Skeletal muscle satellite cell (primary cell): ENCODE results near the gene FAM171A2.
"Not testable (repeated sequence)": the region's sequence is repeated elsewhere in the genome, so short reads cannot be mapped to it uniquely, and the experiment has no call there.

ENCODE experiments used
- H3K27me3 ChIP-seq: 2 replicates; pipeline ENCODE4 v1.7.0; 2013; ENCODE audit warnings: low read length; ENCODE audit not compliant: control insufficient read depth, insufficient read depth
- H3K36me3 ChIP-seq: 2 replicates; pipeline ENCODE4 v1.7.0; 2013; ENCODE audit warnings: mild to moderate bottlenecking, control low read depth, low read length; ENCODE audit not compliant: insufficient read depth
- H3K4me1 ChIP-seq: 2 replicates; pipeline ENCODE4 v1.7.0; 2013; ENCODE audit warnings: low read length; ENCODE audit not compliant: control insufficient read depth, insufficient read depth
- H3K4me2 ChIP-seq: 2 replicates; pipeline ENCODE4 v1.7.0; 2013; ENCODE audit warnings: mild to moderate bottlenecking, low read length
- H3K4me3 ChIP-seq: 2 replicates; pipeline ENCODE4 v1.7.0; 2013; ENCODE audit warnings: low read length
- H3K9ac ChIP-seq: 2 replicates; pipeline ENCODE4 v1.7.0; 2013; ENCODE audit warnings: mild to moderate bottlenecking, low read depth, low read length, moderate library complexity
- H3K9me3 ChIP-seq: replicated peaks from 2 replicates; pipeline ENCODE4 v1.7.0; 2013; ENCODE audit warnings: mild to moderate bottlenecking, control low read depth, low read length

Gene FAM171A2

DNA sequence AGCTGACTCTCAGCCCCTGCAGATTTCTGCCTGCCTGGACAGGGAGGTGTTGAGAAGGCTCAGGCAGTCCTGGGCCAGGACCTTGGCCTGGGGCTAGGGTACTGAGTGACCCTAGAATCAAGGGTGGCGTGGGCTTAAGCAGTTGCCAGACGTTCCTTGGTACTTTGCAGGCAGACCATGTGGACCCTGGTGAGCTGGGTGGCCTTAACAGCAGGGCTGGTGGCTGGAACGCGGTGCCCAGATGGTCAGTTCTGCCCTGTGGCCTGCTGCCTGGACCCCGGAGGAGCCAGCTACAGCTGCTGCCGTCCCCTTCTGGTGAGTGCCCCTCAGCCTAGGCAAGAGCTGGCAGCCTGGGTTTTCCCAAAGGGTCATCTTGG lies 14.7 kb downstream of the FAM171A2 start:
- peaks cover 12% of the 10 kb centered on the region for H3K4me1 ChIP-seq
- no peaks in the 10 kb centered on the region for H3K27me3 ChIP-seq
- peaks cover 20% of the 10 kb centered on the region for H3K36me3 ChIP-seq
- no peaks in the 10 kb centered on the region for H3K9me3 ChIP-seq
- no peak overlapping the region for H3K4me3 ChIP-seq
- H3K4me2 ChIP-seq, result no peak overlapping the region
- no peak overlapping the region for H3K9ac ChIP-seq

DNA sequence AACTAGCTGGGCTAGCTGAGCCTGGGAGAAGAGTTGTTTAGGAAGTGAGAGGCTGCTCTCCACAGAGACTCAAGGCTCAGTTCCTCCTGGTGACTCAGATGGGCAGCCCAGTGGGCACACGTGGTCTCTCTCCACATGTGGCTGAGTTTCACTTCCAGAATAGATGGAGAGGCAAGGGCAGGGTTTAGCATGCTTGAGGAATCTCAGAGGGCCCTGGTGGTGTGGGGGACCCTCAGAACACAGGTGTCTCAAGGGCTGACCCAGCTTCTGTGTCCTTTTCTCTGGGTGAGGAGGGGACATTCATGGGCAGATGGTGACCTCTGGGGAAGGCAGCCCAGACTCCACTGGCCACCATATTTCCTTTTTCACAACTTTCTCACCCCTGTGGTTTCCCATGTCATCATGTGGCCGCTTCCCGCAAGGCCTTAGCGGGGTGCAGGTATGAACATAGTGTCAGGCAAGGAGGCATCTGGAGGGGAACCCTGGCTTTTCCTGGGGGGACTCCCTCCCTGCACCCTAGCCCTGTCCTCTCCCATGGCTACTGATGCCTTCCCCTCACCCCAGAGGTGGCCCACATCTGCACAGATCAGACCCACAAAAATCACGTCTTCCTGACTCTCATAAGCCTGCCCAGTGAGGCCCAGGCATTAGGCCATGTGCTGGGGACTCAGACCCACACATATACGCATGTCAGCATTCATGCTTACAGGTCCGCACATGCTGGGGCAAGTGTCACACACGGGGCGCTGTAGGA lies 15.2 kb downstream of the FAM171A2 start:
- peaks cover 20% of the 10 kb centered on the region for H3K36me3 ChIP-seq
- H3K4me2 ChIP-seq, result no peak overlapping the region
- H3K4me1 ChIP-seq, result peaks cover 12% of the 10 kb centered on the region
- no peaks in the 10 kb centered on the region for H3K9me3 ChIP-seq
- no peaks in the 10 kb centered on the region for H3K27me3 ChIP-seq
- H3K9ac ChIP-seq, result no peak overlapping the region
- no peak overlapping the region for H3K4me3 ChIP-seq

DNA sequence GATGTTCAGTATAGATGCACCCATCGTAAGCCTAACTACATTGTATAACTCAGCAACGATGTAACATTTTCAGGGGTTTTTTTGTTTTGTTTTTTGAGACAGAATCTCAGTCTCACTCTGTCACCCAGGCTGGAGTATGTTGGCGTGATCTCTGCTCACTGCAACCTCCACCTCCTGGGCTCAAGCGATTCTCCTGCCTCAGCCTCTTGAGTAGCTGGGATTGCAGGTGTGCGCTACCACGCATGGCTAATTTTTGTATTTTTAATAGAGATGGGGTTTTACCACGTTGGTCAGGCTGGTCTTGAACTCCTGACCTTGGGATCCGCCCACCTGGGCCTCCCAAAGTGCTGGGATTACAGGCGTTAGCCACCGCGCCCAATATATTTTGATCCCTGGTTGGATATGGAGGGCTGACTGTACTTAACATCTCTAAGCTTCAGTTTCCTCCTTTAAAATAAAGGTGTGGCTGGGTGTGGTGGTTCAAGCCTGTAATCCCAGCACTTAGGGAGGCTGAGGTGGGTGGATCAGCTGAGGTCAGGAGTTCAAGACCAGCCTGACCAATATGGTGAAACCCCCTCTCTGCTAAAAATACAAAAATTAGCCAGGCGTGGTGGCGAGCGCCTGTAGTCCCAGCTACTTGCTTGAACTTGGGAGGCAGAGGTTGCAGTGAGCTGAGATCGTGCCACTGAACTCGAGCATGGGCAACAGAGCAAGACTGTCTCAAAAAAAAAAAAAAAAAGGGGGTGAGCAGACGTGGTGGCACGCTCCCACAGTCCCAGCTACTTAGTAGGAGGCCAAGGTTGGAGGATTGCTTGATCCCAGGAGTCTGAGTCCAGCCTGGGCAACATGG lies 16.2 kb downstream of the FAM171A2 start:
- not testable (repeated sequence) for H3K27me3 ChIP-seq, H3K4me3 ChIP-seq, H3K4me2 ChIP-seq, H3K9me3 ChIP-seq, H3K9ac ChIP-seq
- Histone ChIP-seq H3K36me3 (peaks cover 14% of the 10 kb centered on the region), H3K4me1 (peaks cover 12% of the 10 kb centered on the region)

DNA sequence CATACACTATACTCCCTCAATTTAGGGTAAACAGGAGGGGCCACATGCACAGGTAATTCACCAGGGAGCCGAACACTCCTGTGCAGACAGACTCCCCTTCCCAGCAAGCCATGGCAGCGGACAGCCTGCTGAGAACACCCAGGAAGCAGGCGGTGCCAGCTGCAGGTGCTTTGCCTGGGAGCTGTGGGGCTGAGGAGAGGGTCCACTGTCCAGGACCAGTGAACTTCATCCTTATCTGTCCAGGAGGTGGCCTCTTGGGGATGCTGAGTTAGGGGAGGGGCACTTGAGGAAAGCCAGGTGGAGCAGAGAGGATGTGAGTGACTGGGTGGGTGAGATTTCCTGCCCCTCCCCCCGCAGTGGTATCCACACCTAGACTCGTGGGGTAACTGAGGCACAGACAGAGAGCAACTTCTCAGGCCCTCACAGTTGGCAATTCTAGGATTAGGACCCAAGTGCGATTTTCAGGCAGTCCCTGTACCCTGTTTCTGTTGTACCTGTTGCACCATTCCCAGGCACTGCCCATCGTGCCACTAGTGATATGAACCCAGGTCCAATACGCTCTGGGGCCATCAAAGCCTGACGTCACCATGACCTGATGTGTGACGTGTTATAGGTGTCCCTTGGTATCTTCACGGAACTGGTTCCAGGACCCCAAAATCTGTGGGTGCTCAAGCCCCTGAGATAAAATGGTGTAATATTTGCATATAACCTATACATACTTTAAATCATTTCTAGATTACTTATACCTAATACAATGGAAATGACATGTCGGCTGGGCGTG lies 17.4 kb downstream of the FAM171A2 start:
- H3K9me3 ChIP-seq, result no peaks in the 10 kb centered on the region
- H3K4me1 ChIP-seq, result peaks cover 12% of the 10 kb centered on the region
- H3K27me3 ChIP-seq, result no peaks in the 10 kb centered on the region
- peak overlapping the region; percentile 92 for H3K4me3 ChIP-seq
- peaks cover 5% of the 10 kb centered on the region for H3K36me3 ChIP-seq
- H3K4me2 ChIP-seq, result peak overlapping the region; percentile 94
- peak overlapping the region; percentile 90 for H3K9ac ChIP-seq

DNA sequence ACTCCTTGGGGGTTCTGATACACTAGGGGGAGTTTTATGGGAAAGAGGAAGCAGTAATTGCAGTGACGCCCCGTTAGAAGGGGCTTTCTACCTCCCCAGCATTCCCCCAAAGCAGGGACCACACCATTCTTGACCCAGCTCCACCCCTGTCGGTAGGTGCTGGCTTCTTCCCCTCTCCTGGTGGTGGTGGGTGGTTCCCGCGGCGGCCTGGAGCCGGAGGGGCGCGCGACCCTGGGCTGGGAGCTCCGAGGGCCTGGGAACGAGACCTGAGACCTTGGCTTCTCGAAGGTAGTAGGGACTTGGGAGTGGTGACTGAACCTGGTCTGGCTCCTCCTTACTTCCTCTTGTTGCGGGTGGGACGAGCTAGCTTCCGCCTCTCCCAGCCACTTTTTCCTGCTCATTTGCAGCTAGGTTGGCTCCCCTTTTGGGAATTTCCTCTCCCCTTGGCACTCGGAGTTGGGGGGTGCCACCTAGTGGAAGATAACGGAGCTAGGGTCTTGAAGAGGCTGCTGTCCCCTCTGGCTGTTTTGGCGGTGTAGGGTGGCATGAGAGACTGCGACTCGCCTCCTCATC lies 18.1 kb downstream of the FAM171A2 start:
- peak overlapping the region; percentile 90 for H3K9ac ChIP-seq
- peak overlapping the region; percentile 92 for H3K4me3 ChIP-seq
- no peaks in the 10 kb centered on the region for H3K36me3 ChIP-seq
- no peaks in the 10 kb centered on the region for H3K9me3 ChIP-seq
- peaks cover 12% of the 10 kb centered on the region for H3K4me1 ChIP-seq
- no peaks in the 10 kb centered on the region for H3K27me3 ChIP-seq
- H3K4me2 ChIP-seq, result peak overlapping the region; percentile 94

DNA sequence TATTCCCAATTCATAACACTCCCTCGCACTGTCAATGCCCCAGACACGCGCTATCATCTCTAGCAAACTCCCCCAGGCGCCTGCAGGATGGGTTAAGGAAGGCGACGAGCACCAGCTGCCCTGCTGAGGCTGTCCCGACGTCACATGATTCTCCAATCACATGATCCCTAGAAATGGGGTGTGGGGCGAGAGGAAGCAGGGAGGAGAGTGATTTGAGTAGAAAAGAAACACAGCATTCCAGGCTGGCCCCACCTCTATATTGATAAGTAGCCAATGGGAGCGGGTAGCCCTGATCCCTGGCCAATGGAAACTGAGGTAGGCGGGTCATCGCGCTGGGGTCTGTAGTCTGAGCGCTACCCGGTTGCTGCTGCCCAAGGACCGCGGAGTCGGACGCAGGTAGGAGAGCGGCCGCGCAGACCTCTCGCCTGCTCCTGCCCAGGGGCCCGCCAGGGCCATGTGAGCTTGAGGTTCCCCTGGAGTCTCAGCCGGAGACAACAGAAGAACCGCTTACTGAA lies 18.7 kb downstream of the FAM171A2 start, which contains the start of gene GRN:
Gene GRN, plus strand, starts transcription at position 364 of the 515 bp plus-strand sequence. CDS start 3,863 bp downstream, outside the sequence.
- H3K9ac ChIP-seq, result peak within 1 kb of the TSS; percentile 90
- no peaks in the 10 kb centered on the region for H3K36me3 ChIP-seq
- no peaks in the 10 kb centered on the region for H3K9me3 ChIP-seq
- peak within 1 kb of the TSS; percentile 92 for H3K4me3 ChIP-seq
- peak within 1 kb of the TSS; percentile 94 for H3K4me2 ChIP-seq
- H3K4me1 ChIP-seq, result peaks cover 12% of the 10 kb centered on the region
- H3K27me3 ChIP-seq, result no peaks in the 10 kb centered on the region

DNA sequence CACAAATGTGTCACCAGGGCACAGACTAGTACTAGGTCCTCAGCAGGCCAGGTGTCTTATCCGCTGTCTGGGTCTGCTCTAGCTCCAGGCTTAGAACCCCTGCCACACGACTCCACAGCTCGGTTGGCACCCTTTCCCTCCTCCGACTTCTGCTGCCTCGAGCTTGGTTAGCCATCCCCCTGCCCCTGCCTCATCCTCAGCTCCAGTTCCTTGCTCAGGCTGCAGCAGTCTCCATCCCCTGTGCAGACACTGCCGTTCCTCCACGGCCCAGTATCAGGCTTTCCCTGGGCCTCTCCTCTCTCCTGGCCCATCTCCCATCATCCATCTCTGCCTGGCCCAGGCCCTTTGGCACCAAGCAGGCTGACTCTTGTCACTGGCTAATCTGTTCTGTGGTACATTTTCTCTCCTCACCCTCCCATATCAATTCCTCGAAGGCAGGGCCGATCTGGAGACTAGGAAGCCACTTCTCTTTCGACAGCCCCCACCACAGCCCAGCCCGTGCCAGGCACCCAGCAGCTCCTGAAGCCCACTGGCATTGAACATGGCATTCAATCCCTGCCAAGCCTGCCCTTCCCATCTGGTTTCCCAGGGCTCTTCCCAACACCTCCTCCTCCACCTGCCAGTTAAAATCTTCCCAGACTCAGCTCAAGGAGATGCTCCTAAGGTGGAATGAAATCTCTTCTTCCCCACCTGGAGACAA lies 20.0 kb downstream of the FAM171A2 start:
- Histone ChIP-seq H3K4me1 (peaks cover 14% of the 10 kb centered on the region), H3K9ac (no peak overlapping the region), H3K9me3 (no peaks in the 10 kb centered on the region), H3K4me2 (no peak overlapping the region), H3K4me3 (no peak overlapping the region), H3K27me3 (no peaks in the 10 kb centered on the region), H3K36me3 (no peaks in the 10 kb centered on the region)

DNA sequence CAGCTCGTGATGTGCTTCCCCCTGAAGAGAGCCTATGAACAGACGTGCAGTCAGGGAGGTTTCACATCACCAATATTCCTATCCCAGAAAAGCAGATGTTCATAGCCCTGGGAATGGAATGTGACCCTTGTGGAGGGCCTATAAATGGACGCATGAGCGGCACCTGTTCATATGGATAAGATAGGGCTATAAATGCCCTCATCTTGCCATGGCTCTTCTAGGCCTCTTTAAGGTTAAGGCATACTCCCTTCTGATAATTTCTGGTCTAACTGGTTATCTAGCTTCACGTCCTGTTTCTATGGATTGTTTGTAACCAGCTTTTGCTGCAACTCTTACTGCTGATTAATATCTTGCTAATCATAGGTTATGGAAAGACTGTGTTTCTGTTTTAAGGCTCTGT lies 23.1 kb downstream of the FAM171A2 start:
- H3K9me3 ChIP-seq, H3K4me1 ChIP-seq, H3K36me3 ChIP-seq, H3K4me2 ChIP-seq, H3K27me3 ChIP-seq, H3K4me3 ChIP-seq, H3K9ac ChIP-seq: not testable (repeated sequence)

DNA sequence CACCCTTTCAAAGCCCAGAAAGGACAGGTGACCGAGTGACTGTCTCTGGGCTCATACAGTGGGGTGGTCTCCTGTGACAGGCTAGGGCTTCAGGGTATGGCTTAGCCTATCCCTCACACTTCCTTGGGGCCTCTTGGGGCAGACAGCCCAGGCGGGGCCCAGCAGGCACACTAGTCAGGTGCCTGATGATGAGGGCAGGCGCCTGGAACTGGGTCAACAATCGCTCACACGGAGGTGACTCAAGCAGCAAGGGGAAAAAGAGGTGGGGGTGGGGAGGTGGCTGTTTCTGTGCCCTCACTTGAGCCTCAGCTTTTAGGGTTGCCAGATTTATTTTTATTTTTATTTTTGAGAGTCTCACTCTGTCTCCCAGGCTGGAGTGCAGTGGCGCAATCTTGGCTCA lies 25.0 kb downstream of the FAM171A2 start:
- H3K27me3 ChIP-seq, result peaks cover 6% of the 10 kb centered on the region
- H3K4me3 ChIP-seq, result no peak overlapping the region
- no peaks in the 10 kb centered on the region for H3K9me3 ChIP-seq
- no peak overlapping the region for H3K4me2 ChIP-seq
- no peaks in the 10 kb centered on the region for H3K36me3 ChIP-seq
- no peak overlapping the region for H3K9ac ChIP-seq
- peaks cover 3% of the 10 kb centered on the region for H3K4me1 ChIP-seq

DNA sequence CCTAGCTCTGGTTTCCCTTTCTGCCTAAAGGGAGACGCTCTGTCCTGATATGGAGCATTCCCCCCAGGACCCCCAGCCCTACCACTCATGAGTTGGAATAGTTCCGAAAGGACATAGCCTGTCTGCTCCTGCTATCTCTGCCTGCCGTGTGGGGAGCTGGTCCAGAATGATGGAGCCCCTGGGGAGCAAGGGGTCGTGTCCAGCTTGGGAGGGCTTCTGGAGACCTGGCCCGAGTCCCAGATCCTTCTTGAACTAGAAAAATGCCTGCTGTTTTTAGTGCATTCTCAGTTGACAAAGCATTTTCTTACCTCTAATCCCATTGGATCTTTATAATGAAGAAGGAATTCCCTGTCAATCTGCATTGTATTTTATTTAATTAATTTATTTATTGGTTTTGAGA lies 27.7 kb downstream of the FAM171A2 start:
- Histone ChIP-seq H3K9ac (no peak overlapping the region), H3K4me2 (no peak overlapping the region), H3K36me3 (no peaks in the 10 kb centered on the region), H3K4me1 (peaks cover 3% of the 10 kb centered on the region), H3K4me3 (no peak overlapping the region), H3K27me3 (peaks cover 6% of the 10 kb centered on the region), H3K9me3 (no peaks in the 10 kb centered on the region)
